ENCODE data around the gene CACNB4. TPM values are rescaled to one million over a fixed set of nuclear protein-coding genes. Genes with fewer than 3 reads are reported as not detected.
"Not testable (repeated sequence)": the region's sequence is repeated elsewhere in the genome, so short reads cannot be mapped to it uniquely, and the experiment has no call there.

The CACNB4 gene
- total and polyA plus RNA-seq, 7 donors, result 0.23 to 4.4 (median 1.1) TPM

DNA sequence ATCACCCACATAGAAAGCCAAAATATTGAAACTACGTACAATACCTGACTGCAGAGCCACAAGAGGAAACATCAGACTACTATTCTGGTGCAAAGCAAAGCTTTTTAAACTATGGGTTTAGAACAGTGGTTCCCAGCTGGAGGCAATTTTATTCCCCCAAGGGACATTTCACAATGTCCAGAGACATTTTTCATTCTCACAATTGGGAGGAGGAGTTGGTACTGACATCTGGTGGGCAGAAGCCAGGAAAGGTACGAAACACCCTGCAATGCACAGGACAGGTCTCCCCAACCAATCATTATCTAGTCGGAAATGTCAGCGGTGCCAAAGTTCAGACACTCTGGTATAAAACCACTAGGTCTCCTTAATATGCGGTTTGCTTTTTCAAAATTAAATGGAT is 182.2 kb downstream of the CACNB4 start:
- WGBS, 2 donors, result 86 to 88% methylated on average over 5 of the region's 5 CpGs
- H3K4me3 ChIP-seq, result no peak overlapping the region
- no peak for TF ChIP-seq EP300 (IDR thresholded peaks at IDR 0.05)
- no peak for TF ChIP-seq POLR2A (IDR thresholded peaks at IDR 0.05)
- TF ChIP-seq POLR2AphosphoS5 (IDR thresholded peaks at IDR 0.05), result no peak
- TF ChIP-seq, protein P1, sequence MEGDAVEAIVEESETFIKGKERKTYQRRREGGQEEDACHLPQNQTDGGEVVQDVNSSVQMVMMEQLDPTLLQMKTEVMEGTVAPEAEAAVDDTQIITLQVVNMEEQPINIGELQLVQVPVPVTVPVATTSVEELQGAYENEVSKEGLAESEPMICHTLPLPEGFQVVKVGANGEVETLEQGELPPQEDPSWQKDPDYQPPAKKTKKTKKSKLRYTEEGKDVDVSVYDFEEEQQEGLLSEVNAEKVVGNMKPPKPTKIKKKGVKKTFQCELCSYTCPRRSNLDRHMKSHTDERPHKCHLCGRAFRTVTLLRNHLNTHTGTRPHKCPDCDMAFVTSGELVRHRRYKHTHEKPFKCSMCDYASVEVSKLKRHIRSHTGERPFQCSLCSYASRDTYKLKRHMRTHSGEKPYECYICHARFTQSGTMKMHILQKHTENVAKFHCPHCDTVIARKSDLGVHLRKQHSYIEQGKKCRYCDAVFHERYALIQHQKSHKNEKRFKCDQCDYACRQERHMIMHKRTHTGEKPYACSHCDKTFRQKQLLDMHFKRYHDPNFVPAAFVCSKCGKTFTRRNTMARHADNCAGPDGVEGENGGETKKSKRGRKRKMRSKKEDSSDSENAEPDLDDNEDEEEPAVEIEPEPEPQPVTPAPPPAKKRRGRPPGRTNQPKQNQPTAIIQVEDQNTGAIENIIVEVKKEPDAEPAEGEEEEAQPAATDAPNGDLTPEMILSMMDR (IDR thresholded peaks at IDR 0.05), result no peak

DNA sequence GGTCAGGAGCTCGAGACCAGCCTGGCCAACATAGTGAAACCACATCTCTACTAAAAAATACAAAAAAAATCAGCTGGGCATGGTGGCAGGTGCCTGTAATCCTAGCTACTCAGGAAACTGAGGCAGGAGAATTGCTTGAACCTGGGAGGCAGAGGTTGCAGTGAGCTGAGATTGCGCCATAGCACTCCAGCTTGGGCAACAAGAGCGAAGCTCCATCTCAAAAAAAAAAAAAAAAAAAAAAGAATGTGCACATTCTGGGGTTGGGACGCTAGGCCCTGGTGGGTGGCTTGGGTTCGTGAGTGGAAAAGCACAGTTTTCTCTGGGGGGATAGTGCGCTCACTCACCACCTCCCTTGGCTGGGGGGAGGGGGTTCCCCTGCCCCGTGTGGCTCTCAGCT is 183.2 kb downstream of the CACNB4 start:
- H3K36me3 ChIP-seq; DNase-seq; intact Hi-C loops (cut with DNase I); H3K27me3 ChIP-seq; H3K9me3 ChIP-seq; H3K4me1 ChIP-seq; H3K27ac ChIP-seq; H3K4me3 ChIP-seq: not testable (repeated sequence)
- 93% methylated on average over 6 to 7 of the region's 7 CpGs for WGBS, 2 donors

More for the DNA sequence above, 182.2 kb downstream of the CACNB4 start:
- Histone ChIP-seq H3K36me3 (no peaks in the 10 kb centered on the region), H3K27me3 (no peaks in the 10 kb centered on the region), H3K9me3 (no peaks in the 10 kb centered on the region), H3K4me1 (no peaks in the 10 kb centered on the region), H3K27ac (no peak overlapping the region)
- no peak for DNase-seq
- intact Hi-C loops (cut with DNase I), result no loop called here

DNA sequence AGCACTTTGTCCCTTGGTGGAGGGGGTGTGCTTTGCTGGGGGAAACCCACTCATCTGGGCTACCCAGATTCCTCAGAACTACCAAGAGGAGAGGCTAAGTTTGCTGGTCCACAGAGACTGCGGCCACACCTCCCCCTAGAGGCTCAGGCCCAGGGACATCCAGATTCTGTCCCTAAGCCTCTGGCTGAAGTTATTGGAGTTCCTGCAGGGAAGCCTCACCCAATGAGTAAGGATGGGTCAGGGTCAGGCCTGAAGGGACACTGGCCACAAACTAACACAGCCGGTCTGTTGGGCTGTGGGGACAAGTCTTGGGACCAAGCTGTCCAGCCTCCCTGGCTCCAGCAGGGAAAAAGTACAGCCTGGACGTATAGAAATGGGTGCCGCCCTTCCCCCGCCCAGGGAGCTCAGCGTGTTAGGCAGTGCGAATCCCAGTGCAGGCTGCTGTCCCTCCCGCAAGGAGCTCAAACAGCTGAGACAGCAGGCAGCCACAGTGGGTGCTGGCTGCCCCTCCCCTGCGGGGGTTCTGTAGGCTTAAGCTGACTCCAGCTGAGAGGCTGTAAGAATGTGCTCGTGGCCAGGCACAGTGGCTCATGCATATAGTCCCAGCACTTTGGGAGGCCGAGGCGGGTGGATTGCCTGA is 183.7 kb downstream of the CACNB4 start:
- H3K4me1 ChIP-seq, result no peaks in the 10 kb centered on the region
- H3K9me3 ChIP-seq, result no peaks in the 10 kb centered on the region
- no peak overlapping the region for H3K27ac ChIP-seq
- no peak for TF ChIP-seq POLR2AphosphoS5 (IDR thresholded peaks at IDR 0.05)
- TF ChIP-seq, protein P1 (IDR thresholded peaks at IDR 0.05), result no peak
- no peak for TF ChIP-seq EP300 (IDR thresholded peaks at IDR 0.05)
- no peak for TF ChIP-seq POLR2A (IDR thresholded peaks at IDR 0.05)
- no peaks in the 10 kb centered on the region for H3K27me3 ChIP-seq
- no peaks in the 10 kb centered on the region for H3K36me3 ChIP-seq
- WGBS, 2 donors, result 93% methylated on average over 12 of the region's 12 CpGs
- DNase-seq, result no peak
- no peak overlapping the region for H3K4me3 ChIP-seq
- intact Hi-C loops (cut with DNase I), result no loop called here

DNA sequence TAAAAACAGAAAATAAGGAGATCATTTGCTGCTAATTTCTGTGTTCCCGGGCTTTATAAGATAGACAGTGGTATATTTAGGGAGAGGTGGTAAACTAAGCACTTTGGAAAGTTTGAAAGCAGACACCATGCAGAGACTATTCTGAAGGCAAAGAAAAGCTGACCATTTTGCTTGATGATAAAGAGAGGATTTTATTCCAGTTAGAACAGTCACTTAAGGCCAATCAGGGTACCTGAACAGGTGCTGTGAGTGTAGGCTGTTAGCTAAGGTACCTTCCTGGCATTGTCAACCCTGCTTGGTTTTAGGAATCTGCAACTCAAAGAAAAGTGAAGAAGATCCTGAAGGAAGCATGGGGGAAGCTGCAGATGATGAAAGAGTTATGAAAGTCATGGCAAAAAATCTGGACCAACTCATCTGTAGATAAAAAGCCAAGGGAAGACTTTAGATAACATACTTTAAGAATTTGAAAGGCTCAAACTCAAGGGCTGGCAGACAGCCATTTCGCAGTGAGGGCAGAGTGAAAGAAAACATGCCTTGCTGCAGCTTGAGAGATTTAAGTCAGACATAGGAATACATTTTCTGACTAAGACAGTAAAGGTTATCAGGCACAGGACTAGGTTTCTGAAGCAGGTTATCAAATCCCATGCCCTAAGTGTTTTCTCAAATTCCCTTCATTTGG is 190.5 kb downstream of the CACNB4 start:
- Histone ChIP-seq H3K27me3 (no peaks in the 10 kb centered on the region), H3K27ac (no peak overlapping the region), H3K9me3 (no peaks in the 10 kb centered on the region), H3K36me3 (no peaks in the 10 kb centered on the region), H3K4me3 (no peak overlapping the region), H3K4me1 (no peaks in the 10 kb centered on the region)
- intact Hi-C loops (cut with DNase I), result no loop called here
- TF ChIP-seq, protein P1 (IDR thresholded peaks at IDR 0.05), result no peak
- TF ChIP-seq EP300 (IDR thresholded peaks at IDR 0.05) (no peak), POLR2A (IDR thresholded peaks at IDR 0.05) (no peak), POLR2AphosphoS5 (IDR thresholded peaks at IDR 0.05) (no peak)
- WGBS, 2 donors, result 85 to 91% methylated on average over 2 of the region's 2 CpGs
- no peak for DNase-seq

DNA sequence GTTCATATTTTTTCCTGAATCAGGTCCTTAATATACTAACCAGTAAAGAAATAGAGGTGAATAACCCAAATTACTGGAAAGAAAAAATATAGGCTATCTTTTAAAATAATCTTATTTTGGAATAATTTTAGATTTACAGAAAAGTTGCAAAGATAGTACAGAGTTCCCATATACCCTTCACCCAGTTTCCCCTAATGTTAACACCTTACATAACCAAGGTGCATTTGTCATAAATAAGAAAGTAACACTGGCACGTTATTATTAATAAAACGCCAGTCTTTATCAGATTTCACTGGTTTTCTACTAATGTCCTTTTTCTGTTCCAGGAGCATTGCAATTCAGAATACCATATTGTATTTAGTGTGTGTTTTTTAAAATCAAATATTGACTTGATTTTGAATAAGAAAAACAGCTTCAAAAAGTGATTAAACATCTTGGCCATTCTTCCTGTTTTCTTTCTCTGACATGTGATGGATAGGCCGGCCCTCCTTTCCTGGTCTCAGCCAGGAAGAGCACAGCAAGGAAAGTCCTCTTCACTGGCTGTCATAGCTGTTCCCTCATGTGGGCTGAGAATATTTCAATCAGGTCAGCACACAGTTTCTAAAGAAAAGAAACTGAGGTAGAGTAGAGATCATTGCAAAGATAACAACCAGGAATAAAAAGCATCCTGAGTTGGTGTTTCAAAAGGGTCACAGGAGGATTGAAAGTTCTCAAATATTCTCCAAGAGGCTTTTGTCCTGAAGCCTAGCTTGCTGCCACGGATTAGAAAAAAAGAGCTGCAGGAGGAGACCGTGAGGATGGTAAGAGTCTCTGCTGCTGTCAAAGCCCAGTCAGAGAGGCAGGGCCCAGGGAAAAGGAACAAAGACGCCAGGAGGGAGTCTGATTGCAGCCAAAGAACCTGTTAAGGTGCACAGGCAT is 191.3 kb downstream of the CACNB4 start:
- H3K4me1 ChIP-seq, result no peaks in the 10 kb centered on the region
- H3K27ac ChIP-seq, result no peak overlapping the region
- H3K9me3 ChIP-seq, result no peaks in the 10 kb centered on the region
- DNase-seq, result no peak
- intact Hi-C loops (cut with DNase I), result no loop called here
- H3K4me3 ChIP-seq, result no peak overlapping the region
- H3K27me3 ChIP-seq, result no peaks in the 10 kb centered on the region
- H3K36me3 ChIP-seq, result no peaks in the 10 kb centered on the region
- 79 to 81% methylated on average over 6 of the region's 6 CpGs for WGBS, 2 donors
- TF ChIP-seq, protein P1 (IDR thresholded peaks at IDR 0.05), result no peak
- TF ChIP-seq EP300 (IDR thresholded peaks at IDR 0.05) (no peak), POLR2AphosphoS5 (IDR thresholded peaks at IDR 0.05) (no peak), POLR2A (IDR thresholded peaks at IDR 0.05) (no peak)

Measured in sigmoid colon (tissue), 7 donors.